NCI-H2029 (cell line): ENCODE results near the gene NHEJ1.

ENCODE experiments used
- DNase-seq: peaks from one replicate; lab custom pipeline; 2025; lab: John Stamatoyannopoulos, UW

The NHEJ1 gene

GRCh38 chr2:219028996-219029828, 131.4 kb downstream of the NHEJ1 start:
- no peak for DNase-seq

- DNase-seq, result no peak
Measured at GRCh38 chr2:219028141-219028540, 132.5 kb downstream of the NHEJ1 start.

GRCh38 chr2:219027511-219028055, 133.0 kb downstream of the NHEJ1 start:
- DNase-seq, result no peak

- no peak for DNase-seq
Measured at GRCh38 chr2:219026946-219027345, 133.7 kb downstream of the NHEJ1 start.

- DNase-seq, result no peak
Measured at GRCh38 chr2:219025637-219026585, 134.7 kb downstream of the NHEJ1 start.
